ENCODE measurements around the gene BNIP1.

DNA sequence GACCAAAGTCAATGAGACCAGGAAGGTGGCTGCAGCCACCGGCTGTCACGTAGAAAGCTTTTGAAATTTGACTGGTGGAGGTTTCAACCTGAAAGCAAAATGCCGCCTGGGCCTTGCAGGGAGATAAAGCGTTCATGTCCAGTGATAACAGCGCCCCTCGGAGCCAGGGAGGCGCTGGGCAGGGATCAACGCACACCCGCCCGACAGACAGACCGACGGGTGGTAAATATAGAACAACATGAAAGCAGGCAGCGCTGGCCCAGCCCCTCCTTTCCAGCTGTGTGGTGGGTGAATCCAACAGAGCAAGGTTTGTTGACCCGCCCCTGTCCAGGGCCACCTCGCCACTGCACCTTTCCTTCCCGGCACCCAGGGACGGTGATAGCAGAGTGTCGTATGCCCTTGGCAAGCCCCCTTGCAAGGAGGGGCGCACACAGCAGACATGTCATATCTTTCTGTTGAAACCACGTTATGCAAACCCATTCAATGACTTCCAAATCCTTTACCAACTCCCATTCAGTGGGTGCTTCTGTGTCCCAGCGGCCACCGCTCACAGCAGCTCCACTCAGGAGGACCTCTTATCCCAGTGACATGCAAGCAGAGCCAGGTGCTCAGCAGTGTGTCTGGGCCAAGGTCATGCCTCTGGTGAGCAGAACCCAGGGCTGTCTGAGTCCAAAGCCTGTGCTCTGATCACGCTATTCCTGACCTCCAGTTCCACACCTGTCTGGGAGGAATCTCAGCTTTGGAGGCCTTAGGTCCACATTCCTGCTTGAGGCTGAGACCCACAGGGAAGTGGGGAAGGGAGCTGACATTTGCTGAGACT lies 52.0 kb downstream of the BNIP1 start:
- TF ChIP-seq POLR2AphosphoS5 (IDR thresholded peaks at IDR 0.05; ENCODE audit: low read depth, low read length): no peak
- TF ChIP-seq POLR2A (IDR thresholded peaks at IDR 0.05; ENCODE audit: low read depth, low read length): no peak
